NCI-H446 (cell line): Measurements from ENCODE around the gene CMYA5.
"Not testable (repeated sequence)": the region's sequence is repeated elsewhere in the genome, so short reads cannot be mapped to it uniquely, and the experiment has no call there.

Experiments used
- DNase-seq, 2 experiments: peaks; one replicate each; lab custom pipeline; 2025; lab: John Stamatoyannopoulos, UW

CMYA5 gene

GRCh38 chr5:79746642-79747569, 57.3 kb downstream of the CMYA5 start:
- DNase-seq: no peak

DNA sequence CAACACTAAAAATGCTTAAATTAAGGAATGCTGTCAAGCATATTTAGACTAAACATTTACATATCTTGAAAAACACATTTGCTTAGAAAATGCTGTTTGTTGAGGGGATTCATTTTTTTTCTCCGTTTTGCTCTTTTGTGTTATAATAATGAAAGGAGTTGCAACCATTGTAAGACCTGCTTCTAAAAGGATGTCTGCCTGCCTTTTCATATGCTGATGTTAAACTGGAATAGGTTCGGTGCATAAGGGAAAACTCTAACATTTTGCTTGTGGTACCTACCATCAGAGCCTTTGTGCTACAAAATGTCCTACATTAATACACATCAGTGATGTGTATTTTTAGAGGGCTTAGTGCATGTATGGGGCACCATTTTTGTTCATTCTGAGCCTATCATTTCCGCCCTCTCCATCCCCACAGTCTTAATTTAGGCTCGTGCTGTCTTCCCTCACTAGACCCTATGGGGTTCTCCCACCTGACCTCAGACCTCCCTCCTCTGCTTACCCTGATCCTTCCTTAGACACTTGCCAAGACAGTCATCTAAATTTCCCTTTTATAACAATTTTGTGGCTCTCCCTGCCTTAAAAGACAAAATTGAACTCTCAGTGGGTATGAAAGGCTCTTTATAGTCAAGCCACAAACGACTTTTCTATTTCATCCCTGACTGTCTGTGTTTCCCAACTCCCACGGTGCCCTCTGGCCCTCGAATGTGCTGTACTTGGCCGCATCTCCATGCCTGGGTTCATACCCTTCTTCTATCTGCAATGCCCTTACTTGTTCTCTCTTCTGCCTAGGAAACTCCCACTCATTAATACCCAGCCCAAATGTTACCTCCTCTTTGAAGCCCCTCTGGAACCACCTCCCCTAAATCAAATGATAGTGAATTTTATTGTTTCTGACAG, 61.2 kb downstream of the CMYA5 start:
- DNase-seq: no peak

- DNase-seq: no peak
Observed at GRCh38 chr5:79753092-79753491, 63.5 kb downstream of the CMYA5 start.

DNA sequence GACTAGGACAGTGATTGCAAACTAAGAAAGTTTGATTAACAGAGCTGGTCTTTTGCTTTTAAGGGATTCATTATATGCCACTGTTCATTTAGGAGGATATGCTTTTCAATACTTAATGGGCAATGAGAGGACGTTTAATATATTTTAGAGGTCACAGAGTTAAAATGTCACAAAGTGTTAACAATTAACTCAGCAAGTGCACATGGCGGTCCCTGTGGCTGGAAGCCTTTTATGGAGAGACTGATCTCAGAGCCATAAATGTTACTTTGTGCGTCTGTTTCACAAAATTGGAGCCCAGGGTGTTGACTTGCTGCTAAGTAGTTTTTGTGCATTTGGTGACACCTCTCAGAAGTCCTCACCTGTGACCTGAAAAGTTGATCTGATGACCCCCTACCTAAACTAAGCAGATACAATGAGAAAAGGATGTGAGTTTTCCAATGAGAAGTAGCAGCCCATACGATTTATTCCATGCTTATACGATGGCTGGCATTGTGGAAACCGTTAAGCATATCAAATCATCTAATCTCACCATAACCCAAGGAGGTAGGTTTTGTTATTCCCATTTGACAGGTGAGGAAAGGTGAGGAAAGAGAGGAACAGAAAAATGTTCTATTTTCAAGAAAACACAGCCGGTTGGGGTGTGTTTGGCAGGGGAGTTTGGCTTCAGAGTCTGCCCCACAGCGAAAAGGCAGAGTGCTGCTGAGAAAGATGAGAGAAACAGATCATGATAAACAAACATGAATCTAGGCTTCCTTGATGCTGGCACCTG, 64.4 kb downstream of the CMYA5 start:
- no peak for DNase-seq

- DNase-seq: no peak
Observed at GRCh38 chr5:79754865-79755555, 65.4 kb downstream of the CMYA5 start.

DNA sequence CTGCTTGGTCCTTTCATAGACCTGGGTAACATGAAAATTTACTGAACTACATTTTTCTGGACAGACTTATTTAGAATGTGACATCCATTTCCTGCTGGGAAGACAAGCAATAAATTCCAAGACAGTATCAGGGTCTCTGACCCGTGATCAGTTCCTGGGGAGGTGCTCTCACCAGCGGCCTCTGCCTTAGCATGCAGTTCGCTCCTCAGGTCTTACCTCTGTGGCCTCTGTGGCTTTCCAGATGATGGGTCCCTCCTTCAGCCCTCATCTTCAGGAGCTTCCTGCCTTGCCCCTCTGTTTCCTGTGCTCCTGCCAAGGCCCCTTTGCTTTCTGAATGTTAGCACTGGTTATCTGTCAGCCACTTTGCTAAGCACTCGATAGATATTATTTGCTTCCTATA, 66.4 kb downstream of the CMYA5 start:
- DNase-seq: no peak

GRCh38 chr5:79759436-79759835, 69.8 kb downstream of the CMYA5 start:
- DNase-seq: peak in 1 of 2 experiments; percentile 42

GRCh38 chr5:79759848-79760247, 70.2 kb downstream of the CMYA5 start:
- DNase-seq: no peak

GRCh38 chr5:79762929-79763328, 73.3 kb downstream of the CMYA5 start:
- DNase-seq: no peak

- DNase-seq: not testable (repeated sequence)
Observed at GRCh38 chr5:79764147-79764546, 74.5 kb downstream of the CMYA5 start.

DNA sequence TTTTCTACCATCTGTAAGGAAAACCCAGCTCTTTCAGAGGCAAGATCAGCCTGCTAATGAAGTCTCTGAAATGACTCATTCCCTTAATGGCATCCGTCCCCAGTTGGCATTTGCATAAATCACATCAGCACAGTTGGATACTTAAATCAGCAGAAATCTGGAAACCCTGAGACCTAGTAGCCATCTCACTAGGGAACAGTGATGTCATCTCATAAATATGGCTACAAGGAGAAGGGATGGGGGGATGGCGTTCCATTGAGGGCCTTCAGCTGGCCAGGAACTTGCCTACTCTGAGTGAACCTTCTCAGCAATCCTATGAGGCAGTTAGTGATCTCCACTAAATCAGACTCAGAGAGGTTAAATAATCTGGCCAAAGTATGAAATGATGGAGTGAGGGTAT, 81.8 kb downstream of the CMYA5 start:
- DNase-seq: peak in 1 of 2 experiments; percentile 49

GRCh38 chr5:79772651-79773050, 83.0 kb downstream of the CMYA5 start:
- DNase-seq: no peak

DNA sequence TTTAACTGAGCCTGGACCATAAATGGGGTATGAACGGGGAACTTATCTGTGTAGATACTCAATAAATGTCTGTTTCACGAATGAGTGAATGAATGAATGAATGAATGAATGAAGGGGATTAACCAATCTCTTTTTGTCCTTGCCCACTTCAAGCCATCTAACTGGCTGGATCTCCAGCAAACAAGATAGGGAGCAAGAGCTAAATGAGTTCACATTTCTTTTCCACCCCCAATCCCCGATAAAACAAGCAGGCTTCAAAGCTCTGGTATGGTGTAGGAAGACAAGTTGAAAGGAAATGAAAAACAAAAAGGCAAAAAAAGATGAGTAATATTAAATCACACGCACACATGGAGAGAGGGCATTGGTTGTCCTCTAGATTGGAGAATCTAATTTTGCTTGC, 84.0 kb downstream of the CMYA5 start:
- DNase-seq: no peak

DNA sequence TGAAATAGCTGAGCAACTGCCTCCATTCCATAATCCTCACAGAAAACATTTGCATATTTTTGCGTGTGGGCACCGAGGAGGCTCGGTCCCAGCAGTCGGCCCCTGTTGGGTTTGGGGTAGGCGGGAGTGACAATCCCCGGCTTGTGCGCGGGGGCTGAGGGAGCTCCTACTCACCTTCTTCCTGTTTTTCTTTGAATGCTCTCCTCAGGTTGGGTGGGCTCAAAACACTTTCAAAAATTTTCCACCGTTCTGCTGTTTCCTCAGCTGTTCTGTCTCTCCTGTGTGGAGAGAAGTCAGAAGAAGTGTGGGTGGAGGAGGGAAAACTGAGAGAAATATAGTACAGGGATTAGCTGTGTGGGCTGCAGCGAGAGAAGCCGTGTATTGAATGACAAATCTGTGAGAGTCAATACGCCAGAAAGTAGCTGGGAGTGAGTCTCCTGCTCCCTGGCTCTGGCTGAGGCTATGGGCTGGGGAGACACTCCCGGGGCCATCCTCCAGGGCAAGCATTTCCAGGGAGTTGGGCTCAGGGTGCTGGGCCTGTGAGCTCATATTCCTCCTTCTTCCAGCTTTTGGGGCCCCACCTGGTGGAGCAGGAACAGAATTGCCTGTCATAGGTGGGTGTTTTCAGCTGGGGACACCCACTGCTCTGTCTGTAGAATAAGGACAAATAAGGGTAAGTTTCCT, 84.7 kb downstream of the CMYA5 start:
- DNase-seq: no peak

DNA sequence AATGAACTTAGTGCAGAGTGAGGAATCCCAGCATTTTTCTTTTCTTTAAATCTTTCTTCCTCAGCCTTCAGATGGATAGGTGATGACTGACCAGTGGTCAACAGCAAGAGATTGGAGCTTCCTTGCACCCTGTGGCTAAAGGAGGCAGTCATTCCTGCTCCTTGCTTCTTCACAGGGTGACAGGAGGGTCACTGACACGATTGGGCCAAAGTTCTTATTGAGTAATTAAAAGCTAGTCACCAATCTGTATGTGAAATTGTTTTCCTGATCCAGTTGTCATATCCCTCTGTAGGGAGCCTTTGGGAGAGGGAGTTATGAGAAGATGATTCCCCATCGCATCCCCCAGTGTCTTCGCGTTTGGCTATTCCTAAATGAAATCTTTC, 85.2 kb downstream of the CMYA5 start:
- no peak for DNase-seq

DNA sequence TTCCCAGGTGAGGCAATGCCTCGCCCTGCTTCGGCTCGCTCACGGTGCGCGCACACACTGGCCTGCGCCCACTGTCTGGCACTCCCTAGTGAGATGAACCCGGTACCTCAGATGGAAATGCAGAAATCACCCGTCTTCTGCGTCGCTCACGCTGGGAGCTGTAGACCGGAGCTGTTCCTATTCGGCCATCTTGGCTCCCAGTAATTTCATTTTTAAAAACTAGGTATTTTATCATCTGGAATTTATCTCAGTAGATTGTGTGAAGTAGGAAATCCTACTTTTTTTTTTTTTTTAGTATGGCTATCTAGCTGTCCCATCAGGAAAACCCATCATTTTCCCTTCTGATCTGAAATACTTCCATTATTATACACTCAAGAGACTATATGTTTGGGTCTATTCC, 95.1 kb downstream of the CMYA5 start:
- not testable (repeated sequence) for DNase-seq

DNA sequence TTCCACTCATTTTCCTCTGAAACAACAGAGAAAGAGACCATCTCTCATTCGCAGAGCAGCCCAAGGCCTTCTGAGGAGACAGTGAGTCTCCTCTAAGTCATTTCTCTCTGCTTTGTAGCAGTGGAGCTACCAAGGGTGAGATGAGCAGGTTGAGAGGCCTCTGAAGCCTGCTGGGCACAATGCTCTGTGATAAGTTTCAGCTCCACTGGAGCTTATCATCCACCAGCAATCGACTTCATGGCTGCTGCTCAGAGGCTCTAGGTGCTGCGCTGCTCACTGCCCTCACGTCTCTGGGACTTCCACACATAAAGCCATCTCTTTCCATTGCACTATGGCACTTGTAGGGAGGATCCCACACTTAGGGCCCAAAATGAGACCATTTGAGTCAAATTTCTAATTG, 96.3 kb downstream of the CMYA5 start:
- no peak for DNase-seq

DNA sequence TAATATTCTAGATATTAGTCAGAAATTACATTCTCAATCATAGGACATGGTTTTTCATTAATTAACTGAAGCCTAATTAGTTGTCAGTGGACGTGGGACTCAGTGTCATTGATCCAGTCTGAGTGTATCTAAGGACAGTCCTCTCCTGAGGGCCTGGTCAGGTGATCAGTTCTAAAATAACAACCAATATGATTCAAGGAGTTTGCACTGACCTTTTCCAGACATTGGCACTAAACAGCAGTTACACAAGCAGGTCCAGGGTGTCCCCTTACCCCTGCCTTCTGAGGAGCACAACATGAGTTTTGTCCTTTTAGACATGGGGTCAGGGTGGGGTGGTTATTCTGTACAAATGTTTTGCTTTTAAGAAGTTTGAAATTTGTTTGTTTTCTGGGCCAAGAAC, 97.8 kb downstream of the CMYA5 start:
- DNase-seq: no peak

DNA sequence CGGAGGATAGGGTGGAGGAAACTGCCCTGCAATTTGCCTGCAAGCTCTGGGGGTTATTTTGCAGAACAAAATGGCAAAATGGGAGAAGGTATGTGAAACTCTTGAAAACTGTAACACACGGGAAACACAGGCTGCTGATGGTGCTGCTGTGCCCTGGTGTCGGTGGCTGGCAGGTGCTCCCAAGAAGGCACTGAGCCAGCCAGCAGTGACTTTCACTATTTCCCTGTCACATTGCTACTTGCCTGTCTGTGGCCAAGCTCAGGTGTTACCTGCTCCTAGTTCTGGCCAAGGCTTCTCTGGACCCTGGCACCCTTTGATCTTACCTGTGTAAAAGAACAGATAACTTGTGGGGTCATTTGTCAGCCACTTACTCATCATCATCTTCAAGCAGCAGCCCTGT, 102.2 kb downstream of the CMYA5 start:
- DNase-seq: no peak

- DNase-seq: no peak
Observed at GRCh38 chr5:79792463-79792862, 102.8 kb downstream of the CMYA5 start.

GRCh38 chr5:79793304-79793703, 103.7 kb downstream of the CMYA5 start:
- no peak for DNase-seq
